ENCODE data around the gene ATG4D.

ATG4D gene

GRCh38 chr19:10543420-10544241 lies at the start of gene ATG4D:
ATG4D (plus strand) TSS chr19:10543904; CDS start chr19:10544091, 187 bp downstream.
- in situ Hi-C loops (cut with HindIII; ENCODE audit: low sequenced_read_pairs): no loop called here

- in situ Hi-C loops (cut with HindIII; ENCODE audit: low sequenced_read_pairs): no loop called here
Observed at GRCh38 chr19:10497371-10497770, 46.3 kb upstream of the ATG4D start.

- in situ Hi-C loops (cut with HindIII; ENCODE audit: low sequenced_read_pairs): no loop called here
Observed at GRCh38 chr19:10499550-10500246, 44.0 kb upstream of the ATG4D start.

GRCh38 chr19:10500247-10500592 lies 43.5 kb upstream of the ATG4D start:
- in situ Hi-C loops (cut with HindIII; ENCODE audit: low sequenced_read_pairs): no loop called here

GRCh38 chr19:10501971-10502523 lies 41.7 kb upstream of the ATG4D start:
- in situ Hi-C loops (cut with HindIII; ENCODE audit: low sequenced_read_pairs): no loop called here

GRCh38 chr19:10502524-10503001 lies 41.1 kb upstream of the ATG4D start:
- in situ Hi-C loops (cut with HindIII; ENCODE audit: low sequenced_read_pairs): no loop called here

GRCh38 chr19:10503002-10503789 lies 40.5 kb upstream of the ATG4D start, which contains the start of gene KEAP1:
KEAP1 (minus strand) TSS chr19:10503356; CDS start chr19:10500033, 3,323 bp downstream.
- in situ Hi-C loops (cut with HindIII; ENCODE audit: low sequenced_read_pairs): no loop called here

- in situ Hi-C loops (cut with HindIII; ENCODE audit: low sequenced_read_pairs): no loop called here
Observed at GRCh38 chr19:10505583-10506229, 38.0 kb upstream of the ATG4D start.

- in situ Hi-C loops (cut with HindIII; ENCODE audit: low sequenced_read_pairs): no loop called here
Observed at GRCh38 chr19:10508036-10508435, 35.7 kb upstream of the ATG4D start.

GRCh38 chr19:10508707-10509106 lies 35.0 kb upstream of the ATG4D start:
- in situ Hi-C loops (cut with HindIII; ENCODE audit: low sequenced_read_pairs): no loop called here

GRCh38 chr19:10510301-10510802 lies 33.4 kb upstream of the ATG4D start:
- in situ Hi-C loops (cut with HindIII; ENCODE audit: low sequenced_read_pairs): no loop called here

- in situ Hi-C loops (cut with HindIII; ENCODE audit: low sequenced_read_pairs): no loop called here
Observed at GRCh38 chr19:10513223-10513622, 30.5 kb upstream of the ATG4D start.

GRCh38 chr19:10514211-10515145 lies 29.2 kb upstream of the ATG4D start:
- in situ Hi-C loops (cut with HindIII; ENCODE audit: low sequenced_read_pairs): no loop called here

GRCh38 chr19:10516064-10516385 lies 27.7 kb upstream of the ATG4D start:
- in situ Hi-C loops (cut with HindIII; ENCODE audit: low sequenced_read_pairs): no loop called here

- in situ Hi-C loops (cut with HindIII; ENCODE audit: low sequenced_read_pairs): no loop called here
Observed at GRCh38 chr19:10516671-10517286, 26.9 kb upstream of the ATG4D start.

- in situ Hi-C loops (cut with HindIII; ENCODE audit: low sequenced_read_pairs): no loop called here
Observed at GRCh38 chr19:10517361-10517759, 26.3 kb upstream of the ATG4D start, which contains the start of gene S1PR5. S1PR5 (minus strand) TSS chr19:10517447; CDS start chr19:10515011, 2,436 bp downstream.

- in situ Hi-C loops (cut with HindIII; ENCODE audit: low sequenced_read_pairs): no loop called here
Observed at GRCh38 chr19:10517760-10518443, 25.8 kb upstream of the ATG4D start.

Data from DLD1 (cell line).